ENCODE measurements around the gene SEMA3B. TPM values are rescaled to one million over a fixed set of nuclear protein-coding genes. Genes with fewer than 3 reads are reported as not detected.

The SEMA3B gene
- total and polyA plus RNA-seq, 9 of the 15 experiments (the other 6 are each of a cell fraction or from before 2014, with no cell fraction given), result 0.03 to 1.8 (median 0.55) TPM; not detected in 1

DNA sequence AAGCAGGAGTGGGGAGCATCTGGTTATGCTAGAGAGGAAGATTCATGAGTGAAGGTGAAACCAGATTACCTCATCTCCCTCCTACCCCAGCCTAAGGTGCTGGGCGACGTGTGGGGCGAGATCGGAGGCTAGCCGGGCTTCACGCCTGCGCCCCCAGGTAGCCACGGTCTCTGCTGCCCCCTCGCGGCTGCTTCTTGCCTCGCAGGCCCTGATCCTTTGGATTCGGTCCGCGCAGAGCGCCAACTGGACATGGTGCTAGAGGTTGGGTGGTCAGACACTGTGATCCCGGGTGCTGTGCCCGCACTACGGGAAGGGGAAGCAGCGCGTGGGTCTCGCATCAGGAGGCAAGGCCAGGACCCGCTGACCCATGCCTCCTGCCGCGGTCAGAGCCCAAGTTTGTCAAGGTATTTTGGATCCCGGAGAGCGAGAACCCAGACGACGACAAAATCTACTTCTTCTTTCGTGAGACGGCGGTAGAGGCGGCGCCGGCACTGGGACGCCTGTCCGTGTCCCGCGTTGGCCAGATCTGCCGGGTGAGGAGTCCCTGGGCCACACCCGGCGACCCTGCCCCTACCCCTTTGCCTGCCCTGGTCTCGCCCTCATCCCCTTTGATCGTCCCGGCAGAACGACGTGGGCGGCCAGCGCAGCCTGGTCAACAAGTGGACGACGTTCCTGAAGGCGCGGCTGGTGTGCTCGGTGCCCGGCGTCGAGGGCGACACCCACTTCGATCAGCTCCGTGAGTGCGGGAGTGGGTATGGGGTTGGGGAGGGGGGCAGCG is 4.2 kb downstream of the SEMA3B start (continued):
- TF ChIP-seq, protein P1, sequence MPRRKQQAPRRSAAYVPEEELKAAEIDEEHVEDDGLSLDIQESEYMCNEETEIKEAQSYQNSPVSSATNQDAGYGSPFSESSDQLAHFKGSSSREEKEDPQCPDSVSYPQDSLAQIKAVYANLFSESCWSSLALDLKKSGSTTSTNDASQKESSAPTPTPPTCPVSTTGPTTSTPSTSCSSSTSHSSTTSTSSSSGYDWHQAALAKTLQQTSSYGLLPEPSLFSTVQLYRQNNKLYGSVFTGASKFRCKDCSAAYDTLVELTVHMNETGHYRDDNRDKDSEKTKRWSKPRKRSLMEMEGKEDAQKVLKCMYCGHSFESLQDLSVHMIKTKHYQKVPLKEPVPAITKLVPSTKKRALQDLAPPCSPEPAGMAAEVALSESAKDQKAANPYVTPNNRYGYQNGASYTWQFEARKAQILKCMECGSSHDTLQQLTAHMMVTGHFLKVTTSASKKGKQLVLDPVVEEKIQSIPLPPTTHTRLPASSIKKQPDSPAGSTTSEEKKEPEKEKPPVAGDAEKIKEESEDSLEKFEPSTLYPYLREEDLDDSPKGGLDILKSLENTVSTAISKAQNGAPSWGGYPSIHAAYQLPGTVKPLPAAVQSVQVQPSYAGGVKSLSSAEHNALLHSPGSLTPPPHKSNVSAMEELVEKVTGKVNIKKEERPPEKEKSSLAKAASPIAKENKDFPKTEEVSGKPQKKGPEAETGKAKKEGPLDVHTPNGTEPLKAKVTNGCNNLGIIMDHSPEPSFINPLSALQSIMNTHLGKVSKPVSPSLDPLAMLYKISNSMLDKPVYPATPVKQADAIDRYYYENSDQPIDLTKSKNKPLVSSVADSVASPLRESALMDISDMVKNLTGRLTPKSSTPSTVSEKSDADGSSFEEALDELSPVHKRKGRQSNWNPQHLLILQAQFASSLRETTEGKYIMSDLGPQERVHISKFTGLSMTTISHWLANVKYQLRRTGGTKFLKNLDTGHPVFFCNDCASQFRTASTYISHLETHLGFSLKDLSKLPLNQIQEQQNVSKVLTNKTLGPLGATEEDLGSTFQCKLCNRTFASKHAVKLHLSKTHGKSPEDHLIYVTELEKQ (CRISPR knock-in tag; IDR thresholded peaks at IDR 0.05), result no peak
- TF ChIP-seq, protein P2, sequence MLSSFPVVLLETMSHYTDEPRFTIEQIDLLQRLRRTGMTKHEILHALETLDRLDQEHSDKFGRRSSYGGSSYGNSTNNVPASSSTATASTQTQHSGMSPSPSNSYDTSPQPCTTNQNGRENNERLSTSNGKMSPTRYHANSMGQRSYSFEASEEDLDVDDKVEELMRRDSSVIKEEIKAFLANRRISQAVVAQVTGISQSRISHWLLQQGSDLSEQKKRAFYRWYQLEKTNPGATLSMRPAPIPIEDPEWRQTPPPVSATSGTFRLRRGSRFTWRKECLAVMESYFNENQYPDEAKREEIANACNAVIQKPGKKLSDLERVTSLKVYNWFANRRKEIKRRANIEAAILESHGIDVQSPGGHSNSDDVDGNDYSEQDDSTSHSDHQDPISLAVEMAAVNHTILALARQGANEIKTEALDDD (IDR thresholded peaks at IDR 0.05), result no peak
- TF ChIP-seq RNF2 (IDR thresholded peaks at IDR 0.05) (0 out of 2 replicates have a peak, but pooled peaks have one; percentile 20), PPARD (CRISPR knock-in tag; IDR thresholded peaks at IDR 0.05) (no peak), TCF7 (IDR thresholded peaks at IDR 0.05; ENCODE audit: borderline replicate concordance) (no peak), SREBF1 (IDR thresholded peaks at IDR 0.05; ENCODE audit: borderline replicate concordance, low read depth, low read length) (no peak), MYBL2 (IDR thresholded peaks at IDR 0.05; ENCODE audit: low read depth) (no peak), MYBL2 (CRISPR knock-in tag; IDR thresholded peaks at IDR 0.05; ENCODE audit: borderline replicate concordance) (no peak), FOXA3 (CRISPR knock-in tag; conservative IDR thresholded peaks at IDR 0.05 in 1 of 2, IDR thresholded peaks at IDR 0.05 in 1 of 2) (no peak), EHMT2 (IDR thresholded peaks at IDR 0.05) (no peak), RBM25 (IDR thresholded peaks at IDR 0.05; ENCODE audit: low read depth, low read length, severe bottlenecking) (no peak), HEY1 (CRISPR knock-in tag; IDR thresholded peaks at IDR 0.05; ENCODE audit: borderline replicate concordance) (no peak), ZNF274 (IDR thresholded peaks at IDR 0.05; ENCODE audit: borderline replicate concordance, low read depth, low read length) (no peak), BDP1 (IDR thresholded peaks at IDR 0.05; ENCODE audit: insufficient read depth, insufficient read length) (no peak), GATAD2B (IDR thresholded peaks at IDR 0.05; ENCODE audit: borderline replicate concordance) (no peak), ETV5 (CRISPR knock-in tag; IDR thresholded peaks at IDR 0.05; ENCODE audit: low read depth) (0 out of 2 replicates have a peak, but pooled peaks have one; percentile 37), ARID1B (IDR thresholded peaks at IDR 0.05) (no peak), ZNF431 (CRISPR knock-in tag; IDR thresholded peaks at IDR 0.05) (no peak)
- TF ChIP-seq, protein P3, sequence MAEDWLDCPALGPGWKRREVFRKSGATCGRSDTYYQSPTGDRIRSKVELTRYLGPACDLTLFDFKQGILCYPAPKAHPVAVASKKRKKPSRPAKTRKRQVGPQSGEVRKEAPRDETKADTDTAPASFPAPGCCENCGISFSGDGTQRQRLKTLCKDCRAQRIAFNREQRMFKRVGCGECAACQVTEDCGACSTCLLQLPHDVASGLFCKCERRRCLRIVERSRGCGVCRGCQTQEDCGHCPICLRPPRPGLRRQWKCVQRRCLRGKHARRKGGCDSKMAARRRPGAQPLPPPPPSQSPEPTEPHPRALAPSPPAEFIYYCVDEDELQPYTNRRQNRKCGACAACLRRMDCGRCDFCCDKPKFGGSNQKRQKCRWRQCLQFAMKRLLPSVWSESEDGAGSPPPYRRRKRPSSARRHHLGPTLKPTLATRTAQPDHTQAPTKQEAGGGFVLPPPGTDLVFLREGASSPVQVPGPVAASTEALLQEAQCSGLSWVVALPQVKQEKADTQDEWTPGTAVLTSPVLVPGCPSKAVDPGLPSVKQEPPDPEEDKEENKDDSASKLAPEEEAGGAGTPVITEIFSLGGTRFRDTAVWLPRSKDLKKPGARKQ (CRISPR knock-in tag; IDR thresholded peaks at IDR 0.05), result no peak
- TF ChIP-seq, protein P4, sequence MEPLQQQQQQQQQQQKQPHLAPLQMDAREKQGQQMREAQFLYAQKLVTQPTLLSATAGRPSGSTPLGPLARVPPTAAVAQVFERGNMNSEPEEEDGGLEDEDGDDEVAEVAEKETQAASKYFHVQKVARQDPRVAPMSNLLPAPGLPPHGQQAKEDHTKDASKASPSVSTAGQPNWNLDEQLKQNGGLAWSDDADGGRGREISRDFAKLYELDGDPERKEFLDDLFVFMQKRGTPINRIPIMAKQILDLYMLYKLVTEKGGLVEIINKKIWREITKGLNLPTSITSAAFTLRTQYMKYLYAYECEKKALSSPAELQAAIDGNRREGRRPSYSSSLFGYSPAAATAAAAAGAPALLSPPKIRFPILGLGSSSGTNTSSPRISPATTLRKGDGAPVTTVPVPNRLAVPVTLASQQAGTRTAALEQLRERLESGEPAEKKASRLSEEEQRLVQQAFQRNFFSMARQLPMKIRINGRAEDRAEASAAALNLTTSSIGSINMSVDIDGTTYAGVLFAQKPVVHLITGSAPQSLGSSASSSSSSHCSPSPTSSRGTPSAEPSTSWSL (CRISPR knock-in tag; IDR thresholded peaks at IDR 0.05; ENCODE audit: borderline replicate concordance), result no peak
